ENCODE results near the gene TEKT4. TPM values are rescaled to one million over a fixed set of nuclear protein-coding genes. Genes with fewer than 3 reads are reported as not detected.

Gene TEKT4
- total and polyA plus RNA-seq, 4 donors = not detected

- 90% methylated on average over 4 of the region's 4 CpGs for WGBS
- Histone ChIP-seq H3K9ac (ENCODE audit: low read depth in 1 of 2, low read length in 2 of 2) (no peak overlapping the region), H3K9me3 (ENCODE audit: control insufficient read depth in 4 of 4, low read length in 3 of 4) (no peaks in the 10 kb centered on the region), H3K27me3 (ENCODE audit: control insufficient read depth in 4 of 4, insufficient read depth in 4 of 4, low read length in 3 of 4) (no peaks in the 10 kb centered on the region), H3K4me1 (ENCODE audit: control insufficient read depth in 4 of 4, insufficient read depth in 4 of 4, low read length in 3 of 4) (peaks cover 0 to 5% (median 0%) of the 10 kb centered on the region in 4 donors), H3K27ac (ENCODE audit: low read depth in 1 of 2, low read length in 2 of 2) (no peak overlapping the region), H3K36me3 (ENCODE audit: control insufficient read depth in 4 of 4, insufficient read depth in 3 of 4, low read depth in 1 of 4, low read length in 3 of 4) (no peaks in the 10 kb centered on the region), H3K4me3 (ENCODE audit: low read depth in 1 of 3, low read length in 3 of 3) (no peak overlapping the region)
- TF ChIP-seq ATF3 (IDR thresholded peaks at IDR 0.05) (no peak), MAX (IDR thresholded peaks at IDR 0.05) (no peak), GABPA (IDR thresholded peaks at IDR 0.05 in 1 of 2, conservative IDR thresholded peaks at IDR 0.05 in 1 of 2) (no peak), RAD21 (IDR thresholded peaks at IDR 0.05) (no peak), RXRA (IDR thresholded peaks at IDR 0.05) (no peak), REST (IDR thresholded peaks at IDR 0.05) (no peak), FOXA2 (IDR thresholded peaks at IDR 0.05) (no peak), SP1 (IDR thresholded peaks at IDR 0.05) (no peak), NR2F2 (IDR thresholded peaks at IDR 0.05) (no peak), YY1 (IDR thresholded peaks at IDR 0.05) (no peak), CTCF (IDR thresholded peaks at IDR 0.05; ENCODE audit: low read depth, low read length, missing input control) (no peak), TAF1 (conservative IDR thresholded peaks at IDR 0.05) (no peak)
- DNase-seq (ENCODE audit: low spot score) = no peak
These were observed 2.1 kb upstream of the TEKT4 start for GRCh38 chr2:94869131-94869530.

- no peak overlapping the region for H3K9ac ChIP-seq (ENCODE audit: low read depth in 1 of 2, low read length in 2 of 2)
- WGBS = 79% methylated on average over 22 of the region's 22 CpGs
- no peak for DNase-seq (ENCODE audit: low spot score)
- peaks cover 0 to 5% (median 0%) of the 10 kb centered on the region in 4 donors for H3K4me1 ChIP-seq (ENCODE audit: control insufficient read depth in 4 of 4, insufficient read depth in 4 of 4, low read length in 3 of 4)
- no peaks in the 10 kb centered on the region for H3K27me3 ChIP-seq (ENCODE audit: control insufficient read depth in 4 of 4, insufficient read depth in 4 of 4, low read length in 3 of 4)
- H3K4me3 ChIP-seq (ENCODE audit: low read depth in 1 of 3, low read length in 3 of 3) = no peak overlapping the region
- no peak overlapping the region for H3K27ac ChIP-seq (ENCODE audit: low read depth in 1 of 2, low read length in 2 of 2)
- no peaks in the 10 kb centered on the region for H3K9me3 ChIP-seq (ENCODE audit: control insufficient read depth in 4 of 4, low read length in 3 of 4)
- no peaks in the 10 kb centered on the region for H3K36me3 ChIP-seq (ENCODE audit: control insufficient read depth in 4 of 4, insufficient read depth in 3 of 4, low read depth in 1 of 4, low read length in 3 of 4)
- no peak for TF ChIP-seq RAD21 (IDR thresholded peaks at IDR 0.05)
- TF ChIP-seq JUND (IDR thresholded peaks at IDR 0.05) = no peak
- no peak for TF ChIP-seq HNF4A (conservative IDR thresholded peaks at IDR 0.05)
- TF ChIP-seq EGR1 (IDR thresholded peaks at IDR 0.05; ENCODE audit: low read depth in 2 of 2) = no peak
- no peak for TF ChIP-seq SP1 (IDR thresholded peaks at IDR 0.05)
- no peak for TF ChIP-seq CTCF (IDR thresholded peaks at IDR 0.05; ENCODE audit: low read depth, low read length, missing input control)
- TF ChIP-seq RXRA (IDR thresholded peaks at IDR 0.05) = no peak
- TF ChIP-seq FOXA2 (IDR thresholded peaks at IDR 0.05) = no peak
- TF ChIP-seq NR2F2 (IDR thresholded peaks at IDR 0.05) = no peak
- TF ChIP-seq MAX (IDR thresholded peaks at IDR 0.05) = no peak
- no peak for TF ChIP-seq REST (IDR thresholded peaks at IDR 0.05)
- TF ChIP-seq FOXA1 (IDR thresholded peaks at IDR 0.05) = no peak
- no peak for TF ChIP-seq ATF3 (IDR thresholded peaks at IDR 0.05)
- TF ChIP-seq YY1 (IDR thresholded peaks at IDR 0.05) = no peak
- TF ChIP-seq TAF1 (conservative IDR thresholded peaks at IDR 0.05) = no peak
- no peak for TF ChIP-seq GABPA (IDR thresholded peaks at IDR 0.05 in 1 of 2, conservative IDR thresholded peaks at IDR 0.05 in 1 of 2)
These were observed 1.4 kb upstream of the TEKT4 start for GRCh38 chr2:94869552-94870439.
